Amniotic epithelial cell (primary cell): ENCODE data around the gene EIF4E1B.

ENCODE experiments used
- DNase-seq: peaks from one replicate; pipeline ENCODE4 v3.0.0-alpha.2; 2010; ENCODE audit warnings: low read depth

EIF4E1B gene

GRCh38 chr5:176627582-176627981 is 2.9 kb upstream of the EIF4E1B start:
- DNase-seq, result no peak

GRCh38 chr5:176628406-176629228 is 1.9 kb upstream of the EIF4E1B start:
- DNase-seq, result no peak

- DNase-seq, result no peak
Measured at GRCh38 chr5:176629317-176629852, 1.1 kb upstream of the EIF4E1B start.

GRCh38 chr5:176630681-176631222 is 277 bp downstream of the EIF4E1B start:
- no peak for DNase-seq

- DNase-seq, result no peak
Measured at GRCh38 chr5:176631383-176632200, 1.1 kb downstream of the EIF4E1B start.

- DNase-seq, result no peak
Measured at GRCh38 chr5:176632745-176633144, 2.3 kb downstream of the EIF4E1B start.

GRCh38 chr5:176633598-176633997 is 3.1 kb downstream of the EIF4E1B start:
- no peak for DNase-seq

- no peak for DNase-seq
Measured at GRCh38 chr5:176636426-176636825, 6.0 kb downstream of the EIF4E1B start.

- DNase-seq, result no peak
Measured at GRCh38 chr5:176637556-176637955, 7.1 kb downstream of the EIF4E1B start.

GRCh38 chr5:176638437-176638836 is 8.0 kb downstream of the EIF4E1B start:
- DNase-seq, result no peak

GRCh38 chr5:176639208-176639607 is 8.7 kb downstream of the EIF4E1B start:
- no peak for DNase-seq

- no peak for DNase-seq
Measured at GRCh38 chr5:176639981-176640380, 9.5 kb downstream of the EIF4E1B start.

GRCh38 chr5:176640616-176641015 is 10.1 kb downstream of the EIF4E1B start:
- no peak for DNase-seq

GRCh38 chr5:176642675-176643490 is 12.4 kb downstream of the EIF4E1B start:
- no peak for DNase-seq

GRCh38 chr5:176643491-176644219 is 13.2 kb downstream of the EIF4E1B start:
- DNase-seq, result no peak

- no peak for DNase-seq
Measured at GRCh38 chr5:176644294-176644693, 13.8 kb downstream of the EIF4E1B start.

- no peak for DNase-seq
Measured at GRCh38 chr5:176644878-176645670, 14.6 kb downstream of the EIF4E1B start.

GRCh38 chr5:176646049-176646706 is 15.7 kb downstream of the EIF4E1B start:
- DNase-seq, result no peak

- no peak for DNase-seq
Measured at GRCh38 chr5:176646707-176647029, 16.2 kb downstream of the EIF4E1B start.
